Ecto neural progenitor cell (in vitro differentiated cells): ENCODE data around the gene AASDH.
"Not testable (repeated sequence)": the region's sequence is repeated elsewhere in the genome, so short reads cannot be mapped to it uniquely, and the experiment has no call there.

Experiments
- DNase-seq: peaks from one replicate; pipeline ENCODE4 v3.0.0-alpha.2; 2018; ENCODE audit warnings: low spot score

Gene AASDH

GRCh38 chr4:56400560-56400959, 13.3 kb upstream of the AASDH start:
- no peak for DNase-seq

- DNase-seq, result no peak
Observed at GRCh38 chr4:56391270-56391669, 4.0 kb upstream of the AASDH start.

- no peak for DNase-seq
Observed at GRCh38 chr4:56389558-56389957, 2.3 kb upstream of the AASDH start.

GRCh38 chr4:56388306-56388705, 1.0 kb upstream of the AASDH start:
- DNase-seq, result no peak

- DNase-seq, result no peak
Observed at GRCh38 chr4:56386091-56386490, 1.2 kb downstream of the AASDH start.

GRCh38 chr4:56375458-56375857, 11.8 kb downstream of the AASDH start:
- no peak for DNase-seq

- no peak for DNase-seq
Observed at GRCh38 chr4:56374956-56375355, 12.3 kb downstream of the AASDH start.

GRCh38 chr4:56372774-56373173, 14.5 kb downstream of the AASDH start:
- DNase-seq, result no peak

GRCh38 chr4:56371426-56372220, 15.7 kb downstream of the AASDH start:
- DNase-seq, result no peak

GRCh38 chr4:56370377-56370776, 16.9 kb downstream of the AASDH start:
- DNase-seq, result no peak

- DNase-seq, result not testable (repeated sequence)
Observed at GRCh38 chr4:56362981-56363380, 24.3 kb downstream of the AASDH start.

GRCh38 chr4:56360071-56360470, 27.2 kb downstream of the AASDH start:
- no peak for DNase-seq

GRCh38 chr4:56356650-56357049, 30.6 kb downstream of the AASDH start:
- no peak for DNase-seq

- DNase-seq, result no peak
Observed at GRCh38 chr4:56348576-56348975, 38.7 kb downstream of the AASDH start.

- no peak for DNase-seq
Observed at GRCh38 chr4:56345458-56345857, 41.8 kb downstream of the AASDH start.

GRCh38 chr4:56342746-56343145, 44.5 kb downstream of the AASDH start:
- no peak for DNase-seq

- DNase-seq, result no peak
Observed at GRCh38 chr4:56330691-56331090, 56.6 kb downstream of the AASDH start.

- DNase-seq, result no peak
Observed at GRCh38 chr4:56326363-56326762, 60.9 kb downstream of the AASDH start.

GRCh38 chr4:56324011-56324610, 63.2 kb downstream of the AASDH start:
- DNase-seq, result no peak

- no peak for DNase-seq
Observed at GRCh38 chr4:56323327-56323726, 64.0 kb downstream of the AASDH start.

- DNase-seq, result no peak
Observed at GRCh38 chr4:56321251-56321650, 66.0 kb downstream of the AASDH start.

GRCh38 chr4:56320293-56320692, 67.0 kb downstream of the AASDH start:
- no peak for DNase-seq

- no peak for DNase-seq
Observed at GRCh38 chr4:56318555-56318954, 68.7 kb downstream of the AASDH start.

GRCh38 chr4:56317749-56318148, 69.5 kb downstream of the AASDH start:
- DNase-seq, result no peak
